ENCODE results near the gene PTCH2.

The PTCH2 gene

DNA sequence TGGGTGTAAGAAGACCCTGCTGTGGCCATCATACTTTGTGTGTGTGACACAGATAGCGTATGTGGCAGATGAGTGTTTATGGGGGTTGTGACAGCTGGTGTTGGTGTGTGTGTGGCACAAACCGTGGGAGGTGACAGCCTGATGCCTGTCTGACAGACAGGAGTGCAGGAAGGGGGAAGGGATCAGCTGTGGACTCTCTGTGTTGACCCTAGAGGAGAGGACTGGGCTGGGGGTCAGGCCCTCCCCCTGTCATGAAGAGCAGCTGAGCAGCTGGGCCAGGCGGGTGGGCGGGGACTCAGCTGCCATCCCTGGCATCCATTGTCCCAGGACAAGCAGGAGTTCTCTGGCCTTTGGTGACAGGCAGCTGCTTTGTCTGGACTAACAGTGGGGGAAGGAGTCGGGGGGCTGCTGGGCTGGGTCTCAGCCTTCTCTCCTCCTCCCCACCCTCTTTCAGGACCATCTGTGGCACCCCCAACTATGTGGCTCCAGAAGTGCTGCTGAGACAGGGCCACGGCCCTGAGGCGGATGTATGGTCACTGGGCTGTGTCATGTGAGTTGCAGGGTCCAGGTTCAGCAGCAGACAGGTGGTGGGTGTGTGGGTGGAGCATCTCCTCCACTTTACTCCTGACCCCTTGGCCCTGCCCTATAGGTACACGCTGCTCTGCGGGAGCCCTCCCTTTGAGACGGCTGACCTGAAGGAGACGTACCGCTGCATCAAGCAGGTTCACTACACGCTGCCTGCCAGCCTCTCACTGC is 40.6 kb downstream of the PTCH2 start:
- Histone ChIP-seq H3K36me3 (ENCODE audit: control insufficient read depth, low read length) (peaks cover 55% of the 10 kb centered on the region), H3K79me2 (ENCODE audit: control insufficient read depth, low read length) (peaks cover 21% of the 10 kb centered on the region), H3K27me3 (ENCODE audit: control insufficient read depth, low read length) (no peaks in the 10 kb centered on the region), H3K4me1 (ENCODE audit: control insufficient read depth, low read length) (peaks cover 42% of the 10 kb centered on the region), H3K9me3 (ENCODE audit: control insufficient read depth, insufficient read depth, low read length) (no peaks in the 10 kb centered on the region), H3F3A (ENCODE audit: control insufficient read depth, insufficient read depth) (peaks cover 3% of the 10 kb centered on the region; the same call in 1 of the 2 replicates), H4K20me1 (ENCODE audit: control insufficient read depth, insufficient read depth, low read depth, low read length) (no peaks in the 10 kb centered on the region), H3K9me2 (replicated peaks; ENCODE audit: control insufficient read depth, low read length) (no peaks in the 10 kb centered on the region), H3K27ac (ENCODE audit: low read depth, low read length) (no peak overlapping the region), H3K4me2 (ENCODE audit: low read length) (peak overlapping the region; percentile 96), H3K4me3 (ENCODE audit: low read length) (peak overlapping the region; percentile 87)
- TF ChIP-seq, protein P1, sequence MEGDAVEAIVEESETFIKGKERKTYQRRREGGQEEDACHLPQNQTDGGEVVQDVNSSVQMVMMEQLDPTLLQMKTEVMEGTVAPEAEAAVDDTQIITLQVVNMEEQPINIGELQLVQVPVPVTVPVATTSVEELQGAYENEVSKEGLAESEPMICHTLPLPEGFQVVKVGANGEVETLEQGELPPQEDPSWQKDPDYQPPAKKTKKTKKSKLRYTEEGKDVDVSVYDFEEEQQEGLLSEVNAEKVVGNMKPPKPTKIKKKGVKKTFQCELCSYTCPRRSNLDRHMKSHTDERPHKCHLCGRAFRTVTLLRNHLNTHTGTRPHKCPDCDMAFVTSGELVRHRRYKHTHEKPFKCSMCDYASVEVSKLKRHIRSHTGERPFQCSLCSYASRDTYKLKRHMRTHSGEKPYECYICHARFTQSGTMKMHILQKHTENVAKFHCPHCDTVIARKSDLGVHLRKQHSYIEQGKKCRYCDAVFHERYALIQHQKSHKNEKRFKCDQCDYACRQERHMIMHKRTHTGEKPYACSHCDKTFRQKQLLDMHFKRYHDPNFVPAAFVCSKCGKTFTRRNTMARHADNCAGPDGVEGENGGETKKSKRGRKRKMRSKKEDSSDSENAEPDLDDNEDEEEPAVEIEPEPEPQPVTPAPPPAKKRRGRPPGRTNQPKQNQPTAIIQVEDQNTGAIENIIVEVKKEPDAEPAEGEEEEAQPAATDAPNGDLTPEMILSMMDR (IDR thresholded peaks at IDR 0.05; ENCODE audit: low read depth, low read length, poor library complexity, severe bottlenecking) = no peak
- no peak for TF ChIP-seq EZH2phosphoT487 (IDR thresholded peaks at IDR 0.05; ENCODE audit: borderline replicate concordance, low read length)

DNA sequence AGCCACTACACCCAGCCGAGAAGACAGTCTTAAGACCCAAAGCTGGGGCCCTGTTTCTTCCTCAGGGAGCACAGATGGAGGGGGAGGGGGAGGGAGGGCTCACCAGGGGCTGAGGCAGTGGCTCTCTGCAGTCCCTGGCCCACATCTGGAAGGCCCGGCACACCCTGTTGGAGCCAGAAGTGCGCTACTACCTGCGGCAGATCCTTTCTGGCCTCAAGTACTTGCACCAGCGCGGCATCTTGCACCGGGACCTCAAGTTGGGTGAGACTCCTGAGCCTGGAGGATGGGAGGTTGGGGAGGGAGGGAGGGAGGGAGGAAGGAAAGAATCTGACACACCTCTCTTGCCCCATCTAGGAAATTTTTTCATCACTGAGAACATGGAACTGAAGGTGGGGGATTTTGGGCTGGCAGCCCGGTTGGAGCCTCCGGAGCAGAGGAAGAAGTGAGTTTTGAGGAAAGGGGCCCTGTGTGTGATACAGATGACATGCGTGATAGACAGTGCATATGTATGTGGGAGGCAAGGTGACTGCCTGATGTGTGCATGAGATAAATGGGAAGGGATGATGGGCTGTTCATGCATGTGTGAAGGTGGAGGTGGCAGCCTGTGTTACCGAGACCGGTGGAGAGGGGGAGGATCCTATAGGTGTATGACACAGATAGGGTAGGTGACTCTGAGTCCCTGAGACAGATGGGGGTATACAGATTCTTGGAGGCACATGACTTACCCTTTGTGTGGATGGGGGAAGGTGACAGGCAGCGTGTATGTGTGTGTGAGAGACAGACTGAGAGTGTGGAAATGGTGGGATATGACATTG is 41.4 kb downstream of the PTCH2 start:
- Histone ChIP-seq H3K4me3 (ENCODE audit: low read length) (peak overlapping the region; percentile 87), H3K9me2 (replicated peaks; ENCODE audit: control insufficient read depth, low read length) (no peaks in the 10 kb centered on the region), H3F3A (ENCODE audit: control insufficient read depth, insufficient read depth) (no peaks in the 10 kb centered on the region), H3K36me3 (ENCODE audit: control insufficient read depth, low read length) (peaks cover 47% of the 10 kb centered on the region), H3K9me3 (ENCODE audit: control insufficient read depth, insufficient read depth, low read length) (no peaks in the 10 kb centered on the region), H3K4me2 (ENCODE audit: low read length) (peak overlapping the region; percentile 96), H3K79me2 (ENCODE audit: control insufficient read depth, low read length) (peaks cover 19% of the 10 kb centered on the region), H3K27ac (ENCODE audit: low read depth, low read length) (no peak overlapping the region), H3K4me1 (ENCODE audit: control insufficient read depth, low read length) (peaks cover 34% of the 10 kb centered on the region), H3K27me3 (ENCODE audit: control insufficient read depth, low read length) (no peaks in the 10 kb centered on the region), H4K20me1 (ENCODE audit: control insufficient read depth, insufficient read depth, low read depth, low read length) (no peaks in the 10 kb centered on the region)
- TF ChIP-seq, protein P1 (IDR thresholded peaks at IDR 0.05; ENCODE audit: low read depth, low read length, poor library complexity, severe bottlenecking) = no peak
- TF ChIP-seq EZH2phosphoT487 (IDR thresholded peaks at IDR 0.05; ENCODE audit: borderline replicate concordance, low read length) = no peak

DNA sequence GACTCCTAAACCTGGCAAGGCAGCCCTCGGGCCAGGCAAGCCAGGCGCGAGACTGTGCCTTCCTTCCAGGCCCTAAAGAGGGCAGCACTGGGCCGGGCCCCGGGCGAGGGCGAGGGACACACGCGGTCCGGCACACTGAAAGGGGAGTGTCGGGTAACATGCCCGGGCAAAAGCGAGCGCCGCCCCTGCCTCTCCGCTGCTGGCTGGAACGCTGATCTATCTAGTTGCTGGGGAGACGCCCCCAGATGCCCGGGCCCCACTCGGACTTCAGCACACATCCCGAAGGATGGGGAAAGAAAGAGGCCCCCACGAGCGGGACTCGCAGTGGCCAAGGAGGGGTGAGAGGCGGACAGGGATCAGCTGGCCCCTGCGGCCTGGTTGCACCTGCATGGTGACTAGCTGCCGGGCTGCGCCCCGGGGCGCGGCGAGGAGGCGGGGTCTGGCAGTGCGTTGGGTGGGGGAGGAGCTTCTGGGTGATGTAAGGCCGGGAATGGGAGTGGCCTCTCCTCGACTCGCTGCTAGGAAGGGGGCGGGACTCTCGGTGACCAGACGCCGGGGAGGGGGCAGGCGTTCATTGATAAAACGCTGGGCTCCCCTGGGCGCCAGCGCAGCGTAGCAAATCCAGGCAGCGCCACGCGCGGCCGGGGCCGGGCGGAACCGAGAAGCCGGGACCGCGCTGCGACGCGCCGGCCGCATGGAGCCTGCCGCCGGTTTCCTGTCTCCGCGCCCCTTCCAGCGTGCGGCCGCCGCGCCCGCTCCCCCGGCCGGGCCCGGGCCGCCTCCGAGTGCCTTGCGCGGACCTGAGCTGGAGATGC is 43.1 kb downstream of the PTCH2 start, which contains the start of gene PLK3:
Gene PLK3 (plus strand): TSS at position 608 of the 815 bp plus-strand sequence. CDS start 87 bp downstream, at position 695.
- peak within 1 kb of the TSS; percentile 87 for H3K4me3 ChIP-seq (ENCODE audit: low read length)
- peaks cover 30% of the 10 kb centered on the region for H3K4me1 ChIP-seq (ENCODE audit: control insufficient read depth, low read length)
- H4K20me1 ChIP-seq (ENCODE audit: control insufficient read depth, insufficient read depth, low read depth, low read length) = no peaks in the 10 kb centered on the region
- H3K9me2 ChIP-seq (replicated peaks; ENCODE audit: control insufficient read depth, low read length) = no peaks in the 10 kb centered on the region
- H3K36me3 ChIP-seq (ENCODE audit: control insufficient read depth, low read length) = peaks cover 30% of the 10 kb centered on the region
- peak within 1 kb of the TSS; percentile 96 for H3K4me2 ChIP-seq (ENCODE audit: low read length)
- H3K27me3 ChIP-seq (ENCODE audit: control insufficient read depth, low read length) = no peaks in the 10 kb centered on the region
- H3K27ac ChIP-seq (ENCODE audit: low read depth, low read length) = peak within 1 kb of the TSS; percentile 62
- no peaks in the 10 kb centered on the region for H3F3A ChIP-seq (ENCODE audit: control insufficient read depth, insufficient read depth)
- H3K9me3 ChIP-seq (ENCODE audit: control insufficient read depth, insufficient read depth, low read length) = no peaks in the 10 kb centered on the region
- no peak for TF ChIP-seq EZH2phosphoT487 (IDR thresholded peaks at IDR 0.05; ENCODE audit: borderline replicate concordance, low read length)
- TF ChIP-seq, protein P1 (IDR thresholded peaks at IDR 0.05; ENCODE audit: low read depth, low read length, poor library complexity, severe bottlenecking) = peak; percentile 87
- peaks cover 19% of the 10 kb centered on the region for H3K79me2 ChIP-seq (ENCODE audit: control insufficient read depth, low read length)

Measured in DOHH2 (cell line).